Measurements from ENCODE around the gene ANXA11.

Gene ANXA11

GRCh38 chr10:80154626-80154977 is 50.7 kb downstream of the ANXA11 start:
- H3K27ac ChIP-seq, result no peak overlapping the region
- TF ChIP-seq CTCF (IDR thresholded peaks at IDR 0.05), result no peak
- H3K4me3 ChIP-seq (ENCODE audit: low read depth, low read length), result no peak overlapping the region
- H3K27me3 ChIP-seq (ENCODE audit: control insufficient read depth, insufficient read depth, low read length), result no peaks in the 10 kb centered on the region
- no peak overlapping the region for H3K4me2 ChIP-seq (ENCODE audit: low read length)
- no peaks in the 10 kb centered on the region for H3K9me3 ChIP-seq (ENCODE audit: control insufficient read depth, low read length)
- H3K79me2 ChIP-seq, result no peaks in the 10 kb centered on the region
- no peaks in the 10 kb centered on the region for H3K36me3 ChIP-seq (ENCODE audit: control insufficient read depth, insufficient read depth, low read length)
- H3K9ac ChIP-seq, result no peak overlapping the region
- H3K4me1 ChIP-seq, result no peaks in the 10 kb centered on the region
- H2AFZ ChIP-seq, result no peak overlapping the region

- H3K36me3 ChIP-seq (ENCODE audit: control insufficient read depth, insufficient read depth, low read length), result no peaks in the 10 kb centered on the region
- H3K4me1 ChIP-seq, result no peaks in the 10 kb centered on the region
- H3K79me2 ChIP-seq, result no peaks in the 10 kb centered on the region
- no peak overlapping the region for H3K9ac ChIP-seq
- no peaks in the 10 kb centered on the region for H3K9me3 ChIP-seq (ENCODE audit: control insufficient read depth, low read length)
- H3K27me3 ChIP-seq (ENCODE audit: control insufficient read depth, insufficient read depth, low read length), result no peaks in the 10 kb centered on the region
- H3K4me3 ChIP-seq (ENCODE audit: low read depth, low read length), result no peak overlapping the region
- no peak overlapping the region for H3K27ac ChIP-seq
- H2AFZ ChIP-seq, result no peak overlapping the region
- no peak overlapping the region for H3K4me2 ChIP-seq (ENCODE audit: low read length)
- no peak for TF ChIP-seq CTCF (IDR thresholded peaks at IDR 0.05)
Measured at GRCh38 chr10:80153460-80153859, 51.9 kb downstream of the ANXA11 start.

- no peaks in the 10 kb centered on the region for H3K79me2 ChIP-seq
- H3K27ac ChIP-seq, result no peak overlapping the region
- no peaks in the 10 kb centered on the region for H3K27me3 ChIP-seq (ENCODE audit: control insufficient read depth, insufficient read depth, low read length)
- TF ChIP-seq CTCF (IDR thresholded peaks at IDR 0.05), result no peak
- no peaks in the 10 kb centered on the region for H3K36me3 ChIP-seq (ENCODE audit: control insufficient read depth, insufficient read depth, low read length)
- H3K9me3 ChIP-seq (ENCODE audit: control insufficient read depth, low read length), result no peaks in the 10 kb centered on the region
- no peak overlapping the region for H2AFZ ChIP-seq
- no peak overlapping the region for H3K4me2 ChIP-seq (ENCODE audit: low read length)
- H3K4me1 ChIP-seq, result no peaks in the 10 kb centered on the region
- no peak overlapping the region for H3K4me3 ChIP-seq (ENCODE audit: low read depth, low read length)
- no peak overlapping the region for H3K9ac ChIP-seq
Measured at GRCh38 chr10:80152820-80153219, 52.5 kb downstream of the ANXA11 start.

- H3K9ac ChIP-seq, result no peak overlapping the region
- no peak overlapping the region for H3K4me3 ChIP-seq (ENCODE audit: low read depth, low read length)
- no peaks in the 10 kb centered on the region for H3K27me3 ChIP-seq (ENCODE audit: control insufficient read depth, insufficient read depth, low read length)
- H3K36me3 ChIP-seq (ENCODE audit: control insufficient read depth, insufficient read depth, low read length), result no peaks in the 10 kb centered on the region
- no peaks in the 10 kb centered on the region for H3K79me2 ChIP-seq
- no peak overlapping the region for H3K27ac ChIP-seq
- no peaks in the 10 kb centered on the region for H3K4me1 ChIP-seq
- H2AFZ ChIP-seq, result no peak overlapping the region
- no peak overlapping the region for H3K4me2 ChIP-seq (ENCODE audit: low read length)
- H3K9me3 ChIP-seq (ENCODE audit: control insufficient read depth, low read length), result no peaks in the 10 kb centered on the region
- no peak for TF ChIP-seq CTCF (IDR thresholded peaks at IDR 0.05)
Measured at GRCh38 chr10:80150172-80150571, 55.2 kb downstream of the ANXA11 start.

GRCh38 chr10:80149123-80149522 is 56.2 kb downstream of the ANXA11 start:
- H3K4me1 ChIP-seq, result peaks cover 4% of the 10 kb centered on the region
- H3K27me3 ChIP-seq (ENCODE audit: control insufficient read depth, insufficient read depth, low read length), result no peaks in the 10 kb centered on the region
- no peak overlapping the region for H3K4me2 ChIP-seq (ENCODE audit: low read length)
- no peak overlapping the region for H3K9ac ChIP-seq
- H3K4me3 ChIP-seq (ENCODE audit: low read depth, low read length), result no peak overlapping the region
- no peaks in the 10 kb centered on the region for H3K9me3 ChIP-seq (ENCODE audit: control insufficient read depth, low read length)
- H3K36me3 ChIP-seq (ENCODE audit: control insufficient read depth, insufficient read depth, low read length), result no peaks in the 10 kb centered on the region
- H3K27ac ChIP-seq, result no peak overlapping the region
- TF ChIP-seq CTCF (IDR thresholded peaks at IDR 0.05), result no peak
- no peak overlapping the region for H2AFZ ChIP-seq
- no peaks in the 10 kb centered on the region for H3K79me2 ChIP-seq

Measured in parathyroid adenoma (tissue), 2 donors.